HL-60 (cell line): ENCODE measurements around the gene HHAT.

ENCODE experiments used
- CTCF ChIP-seq: IDR thresholded peaks from one replicate; pipeline ENCODE4 v1.5.1; 2011; ENCODE audit warnings: low read length, control low read depth, inconsistent platforms; ENCODE audit not compliant: insufficient read depth
- REST ChIP-seq: IDR thresholded peaks from 2 replicates; pipeline ENCODE4 v1.6.1; 2012; ENCODE audit warnings: low read depth; ENCODE audit not compliant: insufficient replicate concordance

- TF ChIP-seq CTCF (no peak), REST (no peak)
Observed at GRCh38 chr1:210686841-210687240, 358.1 kb downstream of the HHAT start.
